CD4-positive, alpha-beta T cell (primary cell): ENCODE measurements around the gene UHMK1. TPM values are rescaled to one million over a fixed set of nuclear protein-coding genes. Genes with fewer than 3 reads are reported as not detected.

Source experiments
- ATAC-seq: fragments of 200-7000 bp; cut with Tn5 transposase; one replicate; pipeline ENCODE4 v1.10.0; 2022; ENCODE audit warnings: mild to moderate bottlenecking; ENCODE audit not compliant: poor library complexity
- CTCF ChIA-PET: fragments of 350-600 bp; sonication (Branson Sonifier 250); formaldehyde crosslinking; loops from one replicate; lab custom pipeline; 2021; ENCODE audit warnings: antibody characterized with exemption, inconsistent platforms; lab: Charles Lee
- POLR2A ChIA-PET: fragments of 350-600 bp; sonication (Branson Sonifier 250); formaldehyde crosslinking; loops from one replicate; lab custom pipeline; 2021; ENCODE audit warnings: antibody characterized with exemption, inconsistent platforms; lab: Charles Lee
- DNase-seq, 14 experiments: peaks; one replicate each; pipeline ENCODE4 v3.0.0-alpha.2; 2013 to 2020; ENCODE audit warnings: mixed read lengths in 2 of 14
- H3K27ac ChIP-seq, 2 donors: one replicate each; pipeline versions ENCODE4 v1.5.1 to v1.7.0; 2013; ENCODE audit warnings: low read length in 2 of 2, low read depth in 1 of 2, mild to moderate bottlenecking in 1 of 2
- H3K27me3 ChIP-seq, 2 experiments: 1 replicate in 1 of 2; 2 replicates in 1 of 2; pipeline versions ENCODE4 v1.6.1 to v1.7.0; 2013; ENCODE audit warnings: low read length in 2 of 2, control low read depth in 1 of 2, mild to moderate bottlenecking in 1 of 2, moderate library complexity in 1 of 2; ENCODE audit not compliant: insufficient read depth in 2 of 2, control insufficient read depth in 1 of 2
- H3K36me3 ChIP-seq: one replicate; pipeline ENCODE4 v1.6.1; 2013; ENCODE audit warnings: low read length, control low read depth; ENCODE audit not compliant: insufficient read depth
- H3K4me1 ChIP-seq: one replicate; pipeline ENCODE4 v1.6.1; 2013; ENCODE audit warnings: low read length, control low read depth; ENCODE audit not compliant: insufficient read depth
- H3K4me3 ChIP-seq: one replicate; pipeline ENCODE4 v1.5.1; 2013; ENCODE audit warnings: mild to moderate bottlenecking, low read length, moderate library complexity
- H3K9me3 ChIP-seq, 2 experiments: 1 replicate in 1 of 2; 2 replicates in 1 of 2; pipeline versions ENCODE4 v1.6.1 to v1.7.0; 2013; ENCODE audit warnings: low read length in 2 of 2, mild to moderate bottlenecking in 2 of 2, control low read depth in 1 of 2, moderate library complexity in 1 of 2; ENCODE audit not compliant: control insufficient read depth in 1 of 2, insufficient read depth in 1 of 2
- H3K27ac Mint-ChIP-seq: one replicate; pipeline ENCODE4 v1.8.0; 2020; ENCODE audit warnings: mixed read lengths
- H3K27me3 Mint-ChIP-seq: one replicate; pipeline ENCODE4 v1.8.0; 2021; ENCODE audit warnings: mixed read lengths
- H3K36me3 Mint-ChIP-seq: one replicate; pipeline ENCODE4 v1.8.0; 2021; ENCODE audit warnings: low read depth, mixed read lengths
- H3K4me1 Mint-ChIP-seq: one replicate; pipeline ENCODE4 v1.8.0; 2021; ENCODE audit warnings: low read depth, mixed read lengths
- H3K4me3 Mint-ChIP-seq: one replicate; pipeline ENCODE4 v1.8.0; 2020; ENCODE audit warnings: mild to moderate bottlenecking, mixed read lengths
- H3K9me3 Mint-ChIP-seq: one replicate; pipeline ENCODE4 v1.8.0; 2020; ENCODE audit warnings: mixed read lengths
- CTCF ChIP-seq: fragments of 200-600 bp; IDR thresholded peaks from one replicate; pipeline ENCODE4 v1.8.0; 2022; ENCODE audit warnings: antibody characterized with exemption, mild to moderate bottlenecking
- intact Hi-C, 2 experiments: fragments of 100-400 bp; cut with DNase I in 1 of 2; cut with micrococcal nuclease in 1 of 2; formaldehyde crosslinking; loops; one replicate each; pipeline versions ENCODE4 v1.15.1 to v1.9.0; 2023 to 2025; cut with DNase I, micrococcal nuclease
- total RNA-seq, 174 experiments: library from RNA in 2 of 174; stranded (reverse) in 2 of 174; gene quantifications; one replicate each; pipeline ENCODE4 v1.2.3 and lab custom pipeline; 2021 to 2026

The UHMK1 gene
- total RNA-seq, 2 experiments from 2014 or later, result 47.3 to 47.6 TPM

GRCh38 chr1:162549001-162549400 lies 51.4 kb downstream of the UHMK1 start:
- no peaks in the 10 kb centered on the region for H3K27me3 ChIP-seq
- no peak overlapping the region for H3K27ac ChIP-seq
- H3K4me1 ChIP-seq, result no peaks in the 10 kb centered on the region
- ChIA-PET CTCF (no interaction called here), POLR2A (no interaction called here)
- Mint-ChIP-seq H3K27me3 (no peaks in the 10 kb centered on the region), H3K4me3 (no peak overlapping the region), H3K4me1 (no peaks in the 10 kb centered on the region), H3K36me3 (no peaks in the 10 kb centered on the region), H3K27ac (no peak overlapping the region), H3K9me3 (peaks cover 2% of the 10 kb centered on the region)
- H3K9me3 ChIP-seq, result peaks cover 0 to 7% of the 10 kb centered on the region in 2 experiments
- H3K36me3 ChIP-seq, result no peaks in the 10 kb centered on the region
- DNase-seq (no peak), ATAC-seq (no peak)
- TF ChIP-seq CTCF, result no peak
- intact Hi-C loops, result no loop called here
- H3K4me3 ChIP-seq, result no peak overlapping the region

GRCh38 chr1:162550925-162551324 lies 53.3 kb downstream of the UHMK1 start:
- no peak overlapping the region for H3K4me3 Mint-ChIP-seq
- no peak overlapping the region for H3K27ac Mint-ChIP-seq
- no peaks in the 10 kb centered on the region for H3K4me1 Mint-ChIP-seq
- no peak for TF ChIP-seq CTCF
- CTCF ChIA-PET, result no interaction called here
- H3K4me3 ChIP-seq, result no peak overlapping the region
- ATAC-seq, result no peak
- no peaks in the 10 kb centered on the region for H3K36me3 Mint-ChIP-seq
- DNase-seq, result no peak
- H3K27ac ChIP-seq, result no peak overlapping the region
- intact Hi-C loops, result no loop called here
- POLR2A ChIA-PET, result no interaction called here
- H3K9me3 ChIP-seq, result no peaks in the 10 kb centered on the region
- H3K27me3 ChIP-seq, result no peaks in the 10 kb centered on the region
- H3K36me3 ChIP-seq, result no peaks in the 10 kb centered on the region
- H3K4me1 ChIP-seq, result no peaks in the 10 kb centered on the region
- no peaks in the 10 kb centered on the region for H3K27me3 Mint-ChIP-seq
- H3K9me3 Mint-ChIP-seq, result no peaks in the 10 kb centered on the region

GRCh38 chr1:162551969-162552683 lies 54.5 kb downstream of the UHMK1 start:
- no peaks in the 10 kb centered on the region for H3K36me3 Mint-ChIP-seq
- H3K4me1 ChIP-seq, result no peaks in the 10 kb centered on the region
- no peak overlapping the region for H3K4me3 Mint-ChIP-seq
- no peaks in the 10 kb centered on the region for H3K27me3 Mint-ChIP-seq
- H3K9me3 Mint-ChIP-seq, result no peaks in the 10 kb centered on the region
- TF ChIP-seq CTCF, result no peak
- no peak overlapping the region for H3K27ac ChIP-seq
- no peaks in the 10 kb centered on the region for H3K9me3 ChIP-seq
- ATAC-seq, result no peak
- H3K36me3 ChIP-seq, result no peaks in the 10 kb centered on the region
- no peaks in the 10 kb centered on the region for H3K4me1 Mint-ChIP-seq
- ChIA-PET POLR2A (no interaction called here), CTCF (no interaction called here)
- H3K4me3 ChIP-seq, result no peak overlapping the region
- H3K27ac Mint-ChIP-seq, result no peak overlapping the region
- intact Hi-C loops, result no loop called here
- DNase-seq, result no peak
- no peaks in the 10 kb centered on the region for H3K27me3 ChIP-seq
